ENCODE data around the gene TM4SF4. TPM values are rescaled to one million over a fixed set of nuclear protein-coding genes. Genes with fewer than 3 reads are reported as not detected.

Gene TM4SF4
- total RNA-seq, 1 donor from 2014 or later = not detected

DNA sequence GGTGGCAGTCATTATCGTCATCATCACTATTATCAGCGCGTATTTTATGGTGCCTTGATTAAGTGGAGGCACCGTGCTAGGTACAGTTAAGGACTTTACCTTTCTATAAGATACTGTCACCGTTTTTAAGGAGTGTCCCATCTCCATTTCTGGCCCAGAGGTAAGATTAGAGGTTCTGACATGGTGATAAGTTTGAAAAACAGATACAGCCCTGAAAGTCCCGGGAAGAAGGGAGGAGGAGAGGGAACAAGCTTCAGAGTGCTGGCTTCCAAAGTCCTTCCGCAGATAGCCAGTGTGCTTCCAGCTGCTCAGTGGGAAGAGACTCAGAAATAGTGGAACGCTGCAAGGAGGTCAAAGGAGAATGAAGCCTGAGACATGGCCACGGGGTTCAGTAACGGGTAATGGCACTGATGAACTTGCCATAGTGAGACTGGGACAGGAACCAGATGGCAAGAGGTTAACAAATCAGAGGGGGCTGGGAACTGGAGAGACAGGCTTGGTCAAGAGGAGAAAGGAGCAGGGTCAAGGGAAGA lies 9.1 kb upstream of the TM4SF4 start:
- Histone ChIP-seq H3K36me3 (no peaks in the 10 kb centered on the region), H3K27me3 (no peaks in the 10 kb centered on the region), H3K4me1 (no peaks in the 10 kb centered on the region), H3K9me3 (no peaks in the 10 kb centered on the region), H3K4me3 (no peak overlapping the region), H3K27ac (no peak overlapping the region)
- peak in 1 of 2 donors; percentile 84 for DNase-seq (ENCODE audit: extremely low spot score in 2 of 2)
- no peak for TF ChIP-seq POLR2AphosphoS5 (IDR thresholded peaks at IDR 0.05; ENCODE audit: insufficient read depth in 1 of 2, low read depth in 1 of 2)
- TF ChIP-seq POLR2A (IDR thresholded peaks at IDR 0.05) = no peak
- TF ChIP-seq CTCF (IDR thresholded peaks at IDR 0.05) = no peak
- intact Hi-C loops (cut with DNase I) = no loop called here

- Histone ChIP-seq H3K27ac (no peak overlapping the region), H3K4me1 (no peaks in the 10 kb centered on the region), H3K36me3 (no peaks in the 10 kb centered on the region), H3K9me3 (no peaks in the 10 kb centered on the region), H3K27me3 (no peaks in the 10 kb centered on the region), H3K4me3 (no peak overlapping the region)
- intact Hi-C loops (cut with DNase I) = no loop called here
- peak in 1 of 2 donors; percentile 81 for DNase-seq (ENCODE audit: extremely low spot score in 2 of 2)
- TF ChIP-seq POLR2A (IDR thresholded peaks at IDR 0.05) = no peak
- no peak for TF ChIP-seq POLR2AphosphoS5 (IDR thresholded peaks at IDR 0.05; ENCODE audit: insufficient read depth in 1 of 2, low read depth in 1 of 2)
- TF ChIP-seq CTCF (IDR thresholded peaks at IDR 0.05) = no peak
Measured at GRCh38 chr3:149466192-149466591, 8.3 kb upstream of the TM4SF4 start.

DNA sequence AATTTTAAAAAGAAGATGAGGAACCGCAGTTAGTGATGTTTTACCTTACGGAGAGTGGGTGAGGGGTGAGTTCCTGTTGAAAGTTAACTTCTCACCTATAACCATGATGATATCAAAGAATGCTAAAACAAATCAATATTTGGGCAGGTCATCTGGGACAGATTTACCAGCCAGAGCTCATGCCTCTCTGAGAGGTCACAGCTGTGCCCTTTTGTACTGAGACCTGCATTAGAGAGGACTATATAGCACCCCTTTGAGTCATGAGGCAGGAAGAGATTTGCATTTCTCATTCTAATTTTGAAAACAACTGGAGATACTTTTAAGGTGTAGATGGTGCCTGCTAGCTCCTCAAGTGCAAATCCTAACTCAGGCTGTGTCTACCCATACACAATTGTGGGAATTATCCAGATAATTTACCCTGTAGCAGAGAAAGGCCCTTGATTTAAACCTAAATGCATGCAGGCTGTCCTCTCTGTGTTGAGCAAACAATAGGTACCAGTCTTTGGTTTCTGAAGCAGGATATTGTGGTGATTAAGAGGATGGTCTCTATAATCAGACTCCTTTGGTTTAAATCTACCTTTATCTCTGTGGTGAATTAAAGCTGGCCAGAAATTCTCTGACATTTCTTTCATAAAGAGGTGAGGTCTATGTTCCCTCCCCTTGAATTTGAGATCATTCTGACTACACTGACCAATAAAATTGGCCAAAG lies 5.8 kb upstream of the TM4SF4 start:
- DNase-seq (ENCODE audit: extremely low spot score in 2 of 2) = peak in 1 of 2 donors; percentile 16
- H3K9me3 ChIP-seq = no peaks in the 10 kb centered on the region
- intact Hi-C loops (cut with DNase I) = no loop called here
- H3K4me3 ChIP-seq = no peak overlapping the region
- no peaks in the 10 kb centered on the region for H3K27me3 ChIP-seq
- H3K4me1 ChIP-seq = peaks cover 7% of the 10 kb centered on the region
- H3K27ac ChIP-seq = no peak overlapping the region
- H3K36me3 ChIP-seq = no peaks in the 10 kb centered on the region
- TF ChIP-seq CTCF (IDR thresholded peaks at IDR 0.05) (no peak), POLR2A (IDR thresholded peaks at IDR 0.05) (no peak), POLR2AphosphoS5 (IDR thresholded peaks at IDR 0.05; ENCODE audit: insufficient read depth in 1 of 2, low read depth in 1 of 2) (no peak)

- Histone ChIP-seq H3K4me3 (no peak overlapping the region), H3K36me3 (no peaks in the 10 kb centered on the region), H3K27me3 (no peaks in the 10 kb centered on the region), H3K9me3 (no peaks in the 10 kb centered on the region), H3K27ac (no peak overlapping the region), H3K4me1 (peaks cover 18% of the 10 kb centered on the region)
- intact Hi-C loops (cut with DNase I) = loop anchor here (10.0 kb wide), 1 partner anchor 76 kb away; no protein-coding TSS in a partner anchor
- TF ChIP-seq POLR2A (IDR thresholded peaks at IDR 0.05) (no peak), CTCF (IDR thresholded peaks at IDR 0.05) (no peak), POLR2AphosphoS5 (IDR thresholded peaks at IDR 0.05; ENCODE audit: insufficient read depth in 1 of 2, low read depth in 1 of 2) (no peak)
- DNase-seq (ENCODE audit: extremely low spot score in 2 of 2) = peak in 1 of 2 donors; percentile 27
Measured at GRCh38 chr3:149470381-149470780, 4.1 kb upstream of the TM4SF4 start.

Measured in vagina (tissue), 2 donors.